Measurements from ENCODE around the gene TTC22.

The TTC22 gene

GRCh38 chr1:54768093-54768492, 33.0 kb downstream of the TTC22 start:
- H3K9ac ChIP-seq (ENCODE audit: low read length) = no peak overlapping the region
- no peaks in the 10 kb centered on the region for H3K36me3 ChIP-seq (ENCODE audit: control insufficient read depth, insufficient read depth, low read length)
- H3K27me3 ChIP-seq (ENCODE audit: control insufficient read depth, insufficient read depth, low read length) = no peaks in the 10 kb centered on the region
- no peaks in the 10 kb centered on the region for H3K9me3 ChIP-seq (ENCODE audit: control insufficient read depth, low read length)
- no peak overlapping the region for H3K4me3 ChIP-seq (ENCODE audit: low read length)
- H3K4me1 ChIP-seq (ENCODE audit: control insufficient read depth, insufficient read depth, low read length) = peaks cover 6% of the 10 kb centered on the region

GRCh38 chr1:54767526-54767925, 33.6 kb downstream of the TTC22 start:
- Histone ChIP-seq H3K4me1 (ENCODE audit: control insufficient read depth, insufficient read depth, low read length) (peaks cover 6% of the 10 kb centered on the region), H3K27me3 (ENCODE audit: control insufficient read depth, insufficient read depth, low read length) (no peaks in the 10 kb centered on the region), H3K36me3 (ENCODE audit: control insufficient read depth, insufficient read depth, low read length) (no peaks in the 10 kb centered on the region), H3K9me3 (ENCODE audit: control insufficient read depth, low read length) (no peaks in the 10 kb centered on the region), H3K9ac (ENCODE audit: low read length) (no peak overlapping the region), H3K4me3 (ENCODE audit: low read length) (no peak overlapping the region)

- Histone ChIP-seq H3K36me3 (ENCODE audit: control insufficient read depth, insufficient read depth, low read length) (no peaks in the 10 kb centered on the region), H3K4me3 (ENCODE audit: low read length) (no peak overlapping the region), H3K4me1 (ENCODE audit: control insufficient read depth, insufficient read depth, low read length) (peaks cover 6% of the 10 kb centered on the region), H3K9ac (ENCODE audit: low read length) (no peak overlapping the region), H3K27me3 (ENCODE audit: control insufficient read depth, insufficient read depth, low read length) (no peaks in the 10 kb centered on the region), H3K9me3 (ENCODE audit: control insufficient read depth, low read length) (no peaks in the 10 kb centered on the region)
Measured at GRCh38 chr1:54766726-54767125, 34.4 kb downstream of the TTC22 start.

- Histone ChIP-seq H3K36me3 (ENCODE audit: control insufficient read depth, insufficient read depth, low read length) (no peaks in the 10 kb centered on the region), H3K27me3 (ENCODE audit: control insufficient read depth, insufficient read depth, low read length) (no peaks in the 10 kb centered on the region), H3K4me1 (ENCODE audit: control insufficient read depth, insufficient read depth, low read length) (peaks cover 6% of the 10 kb centered on the region)
Measured at GRCh38 chr1:54764922-54765561, 36.1 kb downstream of the TTC22 start.

GRCh38 chr1:54764133-54764921, 36.8 kb downstream of the TTC22 start, which contains the start of gene PARS2:
PARS2 (minus strand) TSS chr1:54764523; CDS start chr1:54759161, 5,362 bp downstream.
- peaks cover 6% of the 10 kb centered on the region for H3K4me1 ChIP-seq (ENCODE audit: control insufficient read depth, insufficient read depth, low read length)
- H3K36me3 ChIP-seq (ENCODE audit: control insufficient read depth, insufficient read depth, low read length) = no peaks in the 10 kb centered on the region
- peak within 1 kb of the TSS; percentile 61 for H3K4me3 ChIP-seq (ENCODE audit: low read length)
- no peaks in the 10 kb centered on the region for H3K9me3 ChIP-seq (ENCODE audit: control insufficient read depth, low read length)
- no peaks in the 10 kb centered on the region for H3K27me3 ChIP-seq (ENCODE audit: control insufficient read depth, insufficient read depth, low read length)
- peak within 1 kb of the TSS; percentile 86 for H3K9ac ChIP-seq (ENCODE audit: low read length)

More at GRCh38 chr1:54764922-54765561, 36.1 kb downstream of the TTC22 start:
- Histone ChIP-seq H3K4me3 (ENCODE audit: low read length) (peak overlapping the region; percentile 59), H3K9ac (ENCODE audit: low read length) (peak overlapping the region; percentile 54), H3K9me3 (ENCODE audit: control insufficient read depth, low read length) (no peaks in the 10 kb centered on the region)

- H3K36me3 ChIP-seq (ENCODE audit: control insufficient read depth, insufficient read depth, low read length) = no peaks in the 10 kb centered on the region
- H3K4me3 ChIP-seq (ENCODE audit: low read length) = peak overlapping the region; percentile 61
- H3K4me1 ChIP-seq (ENCODE audit: control insufficient read depth, insufficient read depth, low read length) = peaks cover 6% of the 10 kb centered on the region
- H3K27me3 ChIP-seq (ENCODE audit: control insufficient read depth, insufficient read depth, low read length) = no peaks in the 10 kb centered on the region
- H3K9ac ChIP-seq (ENCODE audit: low read length) = peak overlapping the region; percentile 86
- H3K9me3 ChIP-seq (ENCODE audit: control insufficient read depth, low read length) = no peaks in the 10 kb centered on the region
Measured at GRCh38 chr1:54763816-54764132, 37.3 kb downstream of the TTC22 start.

- H3K4me1 ChIP-seq (ENCODE audit: control insufficient read depth, insufficient read depth, low read length) = peaks cover 5% of the 10 kb centered on the region
- H3K4me3 ChIP-seq (ENCODE audit: low read length) = no peak overlapping the region
- peaks cover 6% of the 10 kb centered on the region for H3K36me3 ChIP-seq (ENCODE audit: control insufficient read depth, insufficient read depth, low read length)
- no peaks in the 10 kb centered on the region for H3K9me3 ChIP-seq (ENCODE audit: control insufficient read depth, low read length)
- no peak overlapping the region for H3K9ac ChIP-seq (ENCODE audit: low read length)
- H3K27me3 ChIP-seq (ENCODE audit: control insufficient read depth, insufficient read depth, low read length) = no peaks in the 10 kb centered on the region
Measured at GRCh38 chr1:54758678-54759348, 42.3 kb downstream of the TTC22 start.

- Histone ChIP-seq H3K9me3 (ENCODE audit: control insufficient read depth, low read length) (no peaks in the 10 kb centered on the region), H3K27me3 (ENCODE audit: control insufficient read depth, insufficient read depth, low read length) (no peaks in the 10 kb centered on the region), H3K4me3 (ENCODE audit: low read length) (no peak overlapping the region), H3K9ac (ENCODE audit: low read length) (no peak overlapping the region), H3K4me1 (ENCODE audit: control insufficient read depth, insufficient read depth, low read length) (no peaks in the 10 kb centered on the region), H3K36me3 (ENCODE audit: control insufficient read depth, insufficient read depth, low read length) (peaks cover 6% of the 10 kb centered on the region)
Measured at GRCh38 chr1:54757833-54758232, 43.3 kb downstream of the TTC22 start.

GRCh38 chr1:54754486-54755285, 46.4 kb downstream of the TTC22 start:
- Histone ChIP-seq H3K4me1 (ENCODE audit: control insufficient read depth, insufficient read depth, low read length) (no peaks in the 10 kb centered on the region), H3K4me3 (ENCODE audit: low read length) (no peak overlapping the region), H3K36me3 (ENCODE audit: control insufficient read depth, insufficient read depth, low read length) (peaks cover 6% of the 10 kb centered on the region), H3K9ac (ENCODE audit: low read length) (no peak overlapping the region), H3K27me3 (ENCODE audit: control insufficient read depth, insufficient read depth, low read length) (no peaks in the 10 kb centered on the region), H3K9me3 (ENCODE audit: control insufficient read depth, low read length) (no peaks in the 10 kb centered on the region)

- no peaks in the 10 kb centered on the region for H3K27me3 ChIP-seq (ENCODE audit: control insufficient read depth, insufficient read depth, low read length)
- no peak overlapping the region for H3K4me3 ChIP-seq (ENCODE audit: low read length)
- H3K9ac ChIP-seq (ENCODE audit: low read length) = no peak overlapping the region
- peaks cover 6% of the 10 kb centered on the region for H3K36me3 ChIP-seq (ENCODE audit: control insufficient read depth, insufficient read depth, low read length)
- H3K4me1 ChIP-seq (ENCODE audit: control insufficient read depth, insufficient read depth, low read length) = no peaks in the 10 kb centered on the region
- H3K9me3 ChIP-seq (ENCODE audit: control insufficient read depth, low read length) = no peaks in the 10 kb centered on the region
Measured at GRCh38 chr1:54754045-54754444, 47.1 kb downstream of the TTC22 start.

- Histone ChIP-seq H3K27me3 (ENCODE audit: control insufficient read depth, insufficient read depth, low read length) (no peaks in the 10 kb centered on the region), H3K9ac (ENCODE audit: low read length) (no peak overlapping the region), H3K4me3 (ENCODE audit: low read length) (no peak overlapping the region), H3K36me3 (ENCODE audit: control insufficient read depth, insufficient read depth, low read length) (no peaks in the 10 kb centered on the region), H3K4me1 (ENCODE audit: control insufficient read depth, insufficient read depth, low read length) (no peaks in the 10 kb centered on the region), H3K9me3 (ENCODE audit: control insufficient read depth, low read length) (no peaks in the 10 kb centered on the region)
Measured at GRCh38 chr1:54751426-54751825, 49.7 kb downstream of the TTC22 start.
